Muscle layer of duodenum (tissue), 2 donors: ENCODE results near the gene FAT1.

Experiments
- H3K27ac ChIP-seq: one replicate; pipeline ENCODE4 v1.7.0; 2013; ENCODE audit warnings: mild to moderate bottlenecking, low read length
- H3K27me3 ChIP-seq: one replicate; pipeline ENCODE4 v1.7.0; 2013; ENCODE audit warnings: low read depth, mild to moderate bottlenecking, control low read depth, low read length
- H3K36me3 ChIP-seq, 2 donors: one replicate each; pipeline ENCODE4 v1.7.0; 2013; ENCODE audit warnings: low read length in 2 of 2, control low read depth in 1 of 2, mild to moderate bottlenecking in 1 of 2; ENCODE audit not compliant: insufficient read depth in 2 of 2, control insufficient read depth in 1 of 2
- H3K4me1 ChIP-seq, 2 donors: one replicate each; pipeline ENCODE4 v1.7.0; 2013; ENCODE audit warnings: low read length in 2 of 2, mild to moderate bottlenecking in 2 of 2, control low read depth in 1 of 2, moderate library complexity in 1 of 2; ENCODE audit not compliant: insufficient read depth in 2 of 2, control insufficient read depth in 1 of 2
- H3K4me3 ChIP-seq, 2 donors: one replicate each; pipeline ENCODE4 v1.7.0; 2013; ENCODE audit warnings: low read length in 2 of 2, low read depth in 1 of 2, mild to moderate bottlenecking in 1 of 2
- H3K9me3 ChIP-seq, 2 donors: one replicate each; pipeline ENCODE4 v1.7.0; 2013; ENCODE audit warnings: low read length in 2 of 2, control low read depth in 1 of 2, mild to moderate bottlenecking in 1 of 2; ENCODE audit not compliant: control insufficient read depth in 1 of 2
- donor health status: healthy.

FAT1 gene

DNA sequence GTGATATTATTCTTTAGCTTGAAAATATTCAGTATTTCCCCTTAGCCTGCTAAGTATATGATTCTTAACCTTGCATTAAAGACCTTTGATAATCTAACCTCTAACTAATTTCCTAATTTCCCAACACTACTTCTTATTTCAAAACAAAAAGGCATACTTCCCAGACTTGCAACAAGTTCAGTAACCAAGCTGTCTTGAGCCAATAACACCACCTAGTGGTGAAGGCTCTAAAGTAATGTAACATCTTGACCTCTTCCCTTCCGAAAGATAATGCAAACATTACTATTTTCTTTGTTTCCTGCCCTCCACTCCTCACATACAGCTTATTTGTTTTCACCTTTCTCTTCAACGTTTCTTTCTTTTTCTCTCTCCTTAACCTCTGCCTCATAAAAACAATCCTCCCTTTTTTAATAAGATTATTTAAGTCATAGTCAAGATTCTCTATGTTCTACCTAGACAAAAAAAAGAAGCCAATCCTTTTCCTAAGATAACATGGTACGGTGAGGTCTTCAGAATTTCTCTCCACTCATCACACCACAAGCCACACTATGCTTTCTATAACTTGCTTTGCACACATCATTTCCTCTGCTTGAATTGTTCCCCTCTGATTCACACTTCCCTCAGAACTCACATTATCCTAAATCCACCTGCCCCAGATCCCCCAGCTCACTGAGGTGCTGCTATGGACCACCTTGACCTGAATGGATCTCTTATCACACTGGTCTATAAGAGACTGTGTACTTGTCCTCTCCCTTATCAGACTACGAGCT is 3.5 kb downstream of the FAT1 start:
- H3K4me3 ChIP-seq: no peak overlapping the region
- H3K27ac ChIP-seq: no peak overlapping the region
- H3K9me3 ChIP-seq: peaks cover 0 to 9% of the 10 kb centered on the region in 2 donors
- H3K36me3 ChIP-seq: no peaks in the 10 kb centered on the region
- peaks cover 0 to 7% of the 10 kb centered on the region in 2 donors for H3K4me1 ChIP-seq
- H3K27me3 ChIP-seq: no peaks in the 10 kb centered on the region

DNA sequence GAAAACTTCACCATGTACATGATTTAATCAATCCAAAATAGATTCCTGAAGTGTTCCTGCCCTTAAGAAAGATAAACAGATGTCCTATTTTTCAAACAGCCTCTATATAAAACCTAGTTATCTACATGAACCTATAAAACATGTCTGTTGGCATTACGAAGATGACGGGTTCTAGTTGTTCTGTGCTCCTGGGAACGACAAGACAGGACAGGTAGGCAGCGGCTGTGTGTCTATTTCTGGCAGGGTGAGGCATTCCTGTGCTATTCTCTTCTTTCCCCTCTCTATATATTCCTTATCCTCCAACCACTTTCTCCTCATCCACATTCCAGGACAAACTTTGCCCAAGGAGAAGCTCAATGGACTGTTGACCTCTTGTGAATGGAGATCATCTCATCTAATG is 6.1 kb downstream of the FAT1 start:
- Histone ChIP-seq H3K36me3 (no peaks in the 10 kb centered on the region), H3K9me3 (peaks cover 0 to 9% of the 10 kb centered on the region in 2 donors), H3K4me3 (no peak overlapping the region), H3K27ac (no peak overlapping the region), H3K27me3 (no peaks in the 10 kb centered on the region), H3K4me1 (peaks cover 0 to 4% of the 10 kb centered on the region in 2 donors)

DNA sequence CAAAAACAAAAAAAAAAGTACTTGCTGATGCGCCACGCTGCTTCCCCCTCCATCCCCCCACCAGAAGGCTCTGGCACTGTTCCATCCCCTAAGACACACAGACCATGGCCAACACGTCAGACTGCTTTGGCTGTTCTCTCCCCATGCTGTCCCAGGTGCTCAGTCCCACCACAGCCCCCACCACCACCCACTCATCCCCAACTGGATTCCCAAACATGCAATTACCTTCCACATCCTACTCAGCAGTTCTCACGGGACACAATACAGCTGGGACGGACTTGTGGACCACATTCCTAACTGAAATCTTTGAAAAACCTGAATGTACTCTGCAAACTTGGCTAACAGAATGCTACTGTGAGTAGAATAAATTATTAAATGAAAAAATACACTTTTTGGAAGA is 8.6 kb downstream of the FAT1 start:
- Histone ChIP-seq H3K4me1 (peaks cover 0 to 6% of the 10 kb centered on the region in 2 donors), H3K9me3 (peaks cover 0 to 9% of the 10 kb centered on the region in 2 donors), H3K27me3 (no peaks in the 10 kb centered on the region), H3K27ac (no peak overlapping the region), H3K4me3 (no peak overlapping the region), H3K36me3 (no peaks in the 10 kb centered on the region)

DNA sequence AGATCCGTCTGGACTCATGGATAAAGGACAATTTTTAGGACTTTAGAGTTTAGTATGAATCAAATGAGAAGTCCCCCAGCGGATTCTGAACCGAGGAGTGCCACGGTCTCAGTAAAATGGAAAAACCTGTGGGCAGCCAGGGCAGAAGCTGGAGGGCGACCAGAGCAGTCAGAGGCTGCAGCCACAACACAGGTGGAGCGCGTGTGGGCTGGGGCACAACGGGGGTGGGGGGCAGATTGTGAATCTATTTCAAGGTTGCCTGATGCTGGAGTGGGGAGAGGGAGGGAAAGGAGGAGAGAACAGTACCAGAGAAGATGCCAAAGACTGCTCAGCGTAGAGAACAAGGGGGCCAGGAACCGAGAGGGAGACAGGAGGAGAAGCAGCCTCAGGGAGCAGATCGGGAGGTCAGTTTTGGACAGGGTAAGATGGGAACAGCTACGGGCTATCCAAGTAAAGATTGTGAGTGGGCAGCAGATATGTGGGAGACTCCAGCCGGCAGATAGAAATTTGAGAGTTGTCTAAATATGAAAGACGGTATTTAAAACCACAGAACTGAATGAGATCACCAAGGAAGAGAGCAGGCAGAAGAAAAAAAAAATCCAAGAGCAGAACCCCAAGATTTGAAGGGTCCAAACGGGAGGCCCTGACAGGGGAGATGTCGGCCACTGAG is 9.5 kb downstream of the FAT1 start:
- Histone ChIP-seq H3K27me3 (no peaks in the 10 kb centered on the region), H3K36me3 (peaks cover under 1 to 1% of the 10 kb centered on the region in 2 donors), H3K4me1 (peaks cover 0 to 6% of the 10 kb centered on the region in 2 donors), H3K4me3 (no peak overlapping the region), H3K27ac (no peak overlapping the region), H3K9me3 (peaks cover 0 to 3% of the 10 kb centered on the region in 2 donors)

DNA sequence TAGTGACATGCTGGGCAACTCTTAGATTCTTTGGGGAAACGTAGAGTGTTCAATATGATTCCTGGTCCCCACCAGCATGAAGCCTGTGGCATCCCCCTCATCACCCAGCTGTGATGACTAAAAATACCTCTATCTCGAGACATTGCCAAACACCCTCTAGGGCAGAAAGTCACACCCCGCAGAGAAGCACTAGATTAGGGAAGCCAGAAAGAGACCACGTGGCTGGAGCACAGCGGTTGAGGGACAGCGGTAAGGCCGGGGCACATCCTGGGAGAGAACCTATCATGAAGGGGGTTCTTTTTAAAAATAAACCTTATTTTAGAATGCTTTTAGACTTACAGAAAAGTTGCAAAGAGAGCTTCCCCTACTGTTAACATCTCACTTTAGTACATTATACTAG is 11.0 kb downstream of the FAT1 start:
- Histone ChIP-seq H3K36me3 (peaks cover 15 to 16% of the 10 kb centered on the region in 2 donors), H3K4me1 (peaks cover 0 to 6% of the 10 kb centered on the region in 2 donors), H3K4me3 (no peak overlapping the region), H3K27ac (no peak overlapping the region), H3K9me3 (no peaks in the 10 kb centered on the region), H3K27me3 (no peaks in the 10 kb centered on the region)

DNA sequence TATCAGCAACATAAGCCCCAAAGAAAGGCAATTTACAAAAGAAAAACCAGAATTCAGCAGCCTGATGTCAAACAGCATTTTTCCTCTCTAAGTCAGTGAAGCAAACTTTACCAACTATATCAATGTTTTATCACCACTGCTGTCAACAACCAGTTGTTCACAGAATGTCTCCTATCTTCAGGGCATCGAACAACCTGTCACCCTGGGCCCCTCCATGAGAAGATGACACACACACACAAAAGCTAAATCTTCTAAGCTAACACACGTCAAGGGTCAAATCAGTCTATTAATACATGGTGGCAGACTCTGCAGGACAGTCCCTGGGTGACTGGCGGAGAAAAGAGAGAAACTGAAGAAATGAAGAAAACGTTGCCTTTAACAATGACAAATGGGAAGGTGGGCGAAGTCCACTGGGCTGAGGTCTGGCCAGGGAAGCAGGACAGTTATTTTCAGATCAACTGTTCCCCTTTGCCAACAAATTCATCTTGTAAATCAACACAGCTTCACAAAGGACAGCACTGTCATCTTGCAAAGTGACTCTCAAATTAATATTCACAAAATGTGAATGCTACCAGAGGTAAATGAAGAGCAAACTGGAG is 13.0 kb downstream of the FAT1 start:
- peaks cover 18 to 29% of the 10 kb centered on the region in 2 donors for H3K36me3 ChIP-seq
- H3K27me3 ChIP-seq: no peaks in the 10 kb centered on the region
- H3K27ac ChIP-seq: no peak overlapping the region
- no peak overlapping the region for H3K4me3 ChIP-seq
- H3K9me3 ChIP-seq: no peaks in the 10 kb centered on the region
- H3K4me1 ChIP-seq: peaks cover 0 to 6% of the 10 kb centered on the region in 2 donors

DNA sequence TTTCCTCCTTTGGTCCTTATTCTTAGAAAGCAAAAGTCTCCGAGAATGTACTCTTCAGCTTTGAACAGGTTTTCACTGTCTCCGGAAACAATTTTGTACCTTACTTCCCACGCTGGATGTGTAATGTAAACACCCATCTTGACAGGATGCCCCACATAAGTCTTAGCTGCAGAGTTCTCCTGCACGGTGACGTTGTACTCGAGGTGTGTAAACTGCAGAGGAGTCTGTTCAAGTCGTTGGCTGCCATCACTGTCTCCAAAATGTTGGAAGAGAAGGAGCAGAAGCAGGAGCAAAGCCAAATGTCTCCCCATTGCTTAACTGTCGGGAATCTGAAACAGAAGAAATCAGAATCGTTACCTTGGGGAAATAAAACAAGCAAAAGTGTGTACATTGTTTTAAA is 14.1 kb downstream of the FAT1 start:
- H3K4me1 ChIP-seq: peaks cover 0 to 6% of the 10 kb centered on the region in 2 donors
- peaks cover 18 to 32% of the 10 kb centered on the region in 2 donors for H3K36me3 ChIP-seq
- H3K27ac ChIP-seq: peak overlapping the region; percentile 0
- H3K27me3 ChIP-seq: no peaks in the 10 kb centered on the region
- no peak overlapping the region for H3K4me3 ChIP-seq
- H3K9me3 ChIP-seq: no peaks in the 10 kb centered on the region

DNA sequence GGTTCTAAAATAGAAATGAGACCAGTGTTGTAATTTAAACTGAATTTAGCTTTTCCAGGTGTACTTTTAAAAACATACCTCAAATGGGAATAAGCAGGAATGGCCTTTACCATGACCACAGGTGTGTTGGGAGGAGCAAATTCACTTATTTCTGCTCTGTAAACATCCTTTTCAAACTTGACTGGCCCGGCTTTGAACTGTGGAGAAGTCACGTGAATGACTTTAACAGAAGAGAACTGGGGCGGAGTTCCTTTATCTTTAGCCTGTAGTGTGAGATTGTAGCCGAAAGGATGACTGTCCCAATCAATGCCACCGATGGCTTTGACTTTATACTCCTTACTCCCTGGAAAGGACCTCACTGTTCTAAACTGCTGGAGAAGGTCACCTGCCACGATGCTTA is 15.1 kb downstream of the FAT1 start:
- peaks cover 18 to 32% of the 10 kb centered on the region in 2 donors for H3K36me3 ChIP-seq
- no peak overlapping the region for H3K4me3 ChIP-seq
- H3K27me3 ChIP-seq: no peaks in the 10 kb centered on the region
- H3K9me3 ChIP-seq: no peaks in the 10 kb centered on the region
- no peak overlapping the region for H3K27ac ChIP-seq
- H3K4me1 ChIP-seq: peaks cover 3 to 8% of the 10 kb centered on the region in 2 donors

DNA sequence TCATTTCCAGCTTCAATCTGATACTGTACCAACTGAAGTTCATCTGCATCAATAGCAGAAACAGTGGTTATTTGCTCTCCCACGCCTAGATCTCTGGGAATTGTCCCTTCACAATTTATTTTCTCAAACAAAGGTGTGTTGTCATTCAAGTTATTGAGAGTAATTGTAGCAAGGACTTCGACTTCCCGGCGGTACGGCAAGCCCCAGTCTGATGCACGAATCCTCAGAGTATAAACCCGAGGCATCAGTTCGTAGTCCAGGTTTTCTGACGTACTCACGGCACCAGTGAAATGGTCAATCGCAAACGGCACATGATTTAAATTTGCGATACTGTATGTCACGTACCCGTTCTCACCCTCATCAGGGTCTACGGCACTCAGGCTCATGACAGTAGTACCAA is 15.7 kb downstream of the FAT1 start:
- Histone ChIP-seq H3K27me3 (no peaks in the 10 kb centered on the region), H3K4me3 (no peak overlapping the region), H3K36me3 (peaks cover 18 to 32% of the 10 kb centered on the region in 2 donors), H3K9me3 (no peaks in the 10 kb centered on the region), H3K27ac (no peak overlapping the region), H3K4me1 (peaks cover 6 to 13% of the 10 kb centered on the region in 2 donors)

DNA sequence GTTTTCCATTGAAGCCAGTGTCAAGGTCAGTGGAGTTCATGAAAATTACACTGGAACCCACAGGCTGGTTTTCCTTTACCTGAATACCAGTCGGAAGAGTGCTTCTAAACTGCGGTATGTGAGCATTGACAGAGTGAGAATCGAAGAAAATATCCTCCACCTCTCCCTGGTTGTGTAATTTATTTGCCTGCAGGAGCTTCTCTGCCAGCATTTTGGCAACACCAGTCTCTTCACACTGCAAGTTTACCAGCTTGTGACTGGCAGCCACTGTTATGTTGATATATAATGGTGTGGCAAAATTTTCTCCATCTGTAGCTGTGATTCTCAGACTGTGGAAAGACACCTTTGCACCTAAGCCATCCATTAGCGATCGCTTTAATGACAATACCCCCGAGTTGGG is 16.1 kb downstream of the FAT1 start:
- no peak overlapping the region for H3K4me3 ChIP-seq
- no peaks in the 10 kb centered on the region for H3K27me3 ChIP-seq
- H3K4me1 ChIP-seq: peaks cover 10 to 17% of the 10 kb centered on the region in 2 donors
- H3K9me3 ChIP-seq: no peaks in the 10 kb centered on the region
- peaks cover 18 to 32% of the 10 kb centered on the region in 2 donors for H3K36me3 ChIP-seq
- H3K27ac ChIP-seq: no peak overlapping the region

DNA sequence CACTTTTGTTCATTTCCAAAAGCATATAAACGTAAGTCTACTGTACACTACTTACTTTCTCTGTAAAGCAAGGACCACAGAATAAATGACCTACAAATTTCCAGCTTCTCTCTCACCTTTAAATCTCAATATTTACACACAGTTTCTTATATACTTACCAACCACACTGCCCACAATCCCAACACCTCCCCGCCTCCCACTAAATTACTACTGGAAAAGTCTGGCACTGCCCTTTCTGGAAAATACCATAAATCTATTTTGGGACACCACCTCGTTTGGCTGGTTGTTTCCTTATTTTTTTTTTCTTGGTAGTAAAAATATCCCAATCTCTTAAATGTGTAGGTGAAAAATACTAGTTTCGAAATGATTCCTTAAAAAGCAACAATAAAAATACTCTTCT is 19.6 kb downstream of the FAT1 start:
- H3K4me3 ChIP-seq: no peak overlapping the region
- no peaks in the 10 kb centered on the region for H3K27me3 ChIP-seq
- H3K9me3 ChIP-seq: no peaks in the 10 kb centered on the region
- H3K27ac ChIP-seq: no peak overlapping the region
- peaks cover 16 to 29% of the 10 kb centered on the region in 2 donors for H3K4me1 ChIP-seq
- H3K36me3 ChIP-seq: peaks cover 16 to 30% of the 10 kb centered on the region in 2 donors
